HEK293T (cell line): Measurements from ENCODE around the gene NR5A1.

Experiments used
- CTCF ChIA-PET: fragments of 350-600 bp; formaldehyde crosslinking; extraction: SDS; loops from one replicate; lab custom pipeline; 2021; ENCODE audit warnings: antibody characterized with exemption, inconsistent platforms; lab: Yijun Ruan, JAX
- POLR2A ChIA-PET: fragments of 350-600 bp; formaldehyde crosslinking; extraction: SDS; loops from one replicate; lab custom pipeline; 2020; ENCODE audit warnings: antibody characterized with exemption, inconsistent platforms; lab: Yijun Ruan, JAX
- DNase-seq: peaks from one replicate; pipeline ENCODE4 v3.0.0; 2012; ENCODE audit warnings: mixed read lengths; ENCODE audit errors: extremely low spot score
- ARNT ChIP-seq: fragments of 450-650 bp; IDR thresholded peaks from 2 replicates; pipeline ENCODE4 v1.6.1; 2017; ENCODE audit warnings: mild to moderate bottlenecking
- BHLHE40 ChIP-seq: fragments of 450-650 bp; IDR thresholded peaks from 2 replicates; pipeline ENCODE4 v1.6.1; 2016; ENCODE audit warnings: mild to moderate bottlenecking, moderate library complexity, borderline replicate concordance
- CTBP1 ChIP-seq: fragments of 450-650 bp; IDR thresholded peaks from 2 replicates; pipeline ENCODE4 v1.6.1; 2016; ENCODE audit warnings: borderline replicate concordance
- ELF4 ChIP-seq: fragments of 450-650 bp; IDR thresholded peaks from 2 replicates; pipeline ENCODE4 v1.6.1; 2017; ENCODE audit warnings: antibody characterized with exemption
- FOXA1 ChIP-seq: fragments of 450-650 bp; IDR thresholded peaks from 2 replicates; pipeline ENCODE4 v1.6.1; 2016; ENCODE audit warnings: mild to moderate bottlenecking
- FOXK2 ChIP-seq: fragments of 450-650 bp; IDR thresholded peaks from 2 replicates; pipeline ENCODE4 v1.6.1; 2016; ENCODE audit warnings: mild to moderate bottlenecking
- FOXM1 ChIP-seq: fragments of 450-650 bp; IDR thresholded peaks from 2 replicates; pipeline ENCODE4 v1.6.1; 2017; ENCODE audit warnings: mild to moderate bottlenecking, borderline replicate concordance
- HDGF ChIP-seq: fragments of 450-650 bp; IDR thresholded peaks from 2 replicates; pipeline ENCODE4 v1.6.1; 2017; ENCODE audit warnings: antibody characterized with exemption, borderline replicate concordance
- L3MBTL2 ChIP-seq: fragments of 450-650 bp; conservative IDR thresholded peaks from 2 replicates; pipeline ENCODE4 v1.6.1; 2016; ENCODE audit warnings: mild to moderate bottlenecking
- LEF1 ChIP-seq: fragments of 450-650 bp; IDR thresholded peaks from 2 replicates; pipeline ENCODE4 v1.6.1; 2017; ENCODE audit warnings: mild to moderate bottlenecking, borderline replicate concordance
- NFRKB ChIP-seq: fragments of 450-650 bp; IDR thresholded peaks from 2 replicates; pipeline ENCODE4 v1.6.1; 2016; ENCODE audit warnings: mild to moderate bottlenecking, moderate library complexity
- PKNOX1 ChIP-seq: fragments of 450-650 bp; IDR thresholded peaks from 2 replicates; pipeline ENCODE4 v1.6.1; 2016
- SP1 ChIP-seq: fragments of 450-650 bp; IDR thresholded peaks from 2 replicates; pipeline ENCODE4 v1.6.1; 2017
- SUZ12 ChIP-seq: fragments of 450-650 bp; IDR thresholded peaks from 2 replicates; pipeline ENCODE4 v1.6.1; 2016; ENCODE audit warnings: mild to moderate bottlenecking
- TARDBP ChIP-seq: fragments of 450-650 bp; IDR thresholded peaks from 2 replicates; pipeline ENCODE4 v1.6.1; 2016
- ZNF384 ChIP-seq: fragments of 450-650 bp; IDR thresholded peaks from 2 replicates; pipeline ENCODE4 v1.6.1; 2016

NR5A1 gene

GRCh38 chr9:124442379-124442778 lies 64.8 kb downstream of the NR5A1 start:
- POLR2A ChIA-PET, result no interaction called here
- no peak for DNase-seq
- CTCF ChIA-PET, result no interaction called here
- TF ChIP-seq SP1 (no peak), PKNOX1 (no peak), FOXA1 (no peak), ZNF384 (no peak), L3MBTL2 (no peak), HDGF (no peak), NFRKB (no peak), SUZ12 (no peak), LEF1 (no peak), TARDBP (no peak), ARNT (no peak), FOXM1 (no peak), BHLHE40 (no peak), FOXK2 (no peak)

- DNase-seq, result no peak
- TF ChIP-seq NFRKB (no peak), ARNT (no peak), CTBP1 (no peak), SP1 (no peak), BHLHE40 (no peak), HDGF (no peak), TARDBP (no peak)
- POLR2A ChIA-PET, result no interaction called here
- CTCF ChIA-PET, result no interaction called here
Measured at GRCh38 chr9:124441291-124441690, 65.9 kb downstream of the NR5A1 start.

GRCh38 chr9:124440786-124441185 lies 66.4 kb downstream of the NR5A1 start:
- TF ChIP-seq CTBP1 (no peak), ELF4 (no peak), FOXM1 (no peak), HDGF (no peak), PKNOX1 (no peak), BHLHE40 (no peak), LEF1 (no peak), ZNF384 (no peak), SUZ12 (no peak), FOXA1 (no peak)
- POLR2A ChIA-PET, result no interaction called here
- no peak for DNase-seq
- CTCF ChIA-PET, result no interaction called here

- TF ChIP-seq CTBP1, result no peak
- TF ChIP-seq SP1, result no peak
- no peak for TF ChIP-seq SUZ12
- TF ChIP-seq FOXA1, result no peak
- TF ChIP-seq HDGF, result no peak
- TF ChIP-seq ELF4, result no peak
- TF ChIP-seq ARNT, result no peak
- no peak for TF ChIP-seq BHLHE40
- TF ChIP-seq FOXM1, result no peak
- no peak for TF ChIP-seq NFRKB
- no peak for TF ChIP-seq TARDBP
- no peak for TF ChIP-seq L3MBTL2
- no peak for TF ChIP-seq ZNF384
- DNase-seq, result no peak
- POLR2A ChIA-PET, result no interaction called here
- CTCF ChIA-PET, result no interaction called here
Measured at GRCh38 chr9:124439686-124440243, 67.4 kb downstream of the NR5A1 start.

- no peak for DNase-seq
- TF ChIP-seq ELF4 (no peak), PKNOX1 (no peak), LEF1 (no peak), FOXM1 (no peak), NFRKB (no peak)
- POLR2A ChIA-PET, result no interaction called here
- CTCF ChIA-PET, result no interaction called here
Measured at GRCh38 chr9:124439086-124439485, 68.1 kb downstream of the NR5A1 start.

GRCh38 chr9:124438091-124438490 lies 69.1 kb downstream of the NR5A1 start:
- no peak for DNase-seq
- ChIA-PET CTCF (no interaction called here), POLR2A (no interaction called here)
- TF ChIP-seq ARNT (no peak), BHLHE40 (no peak)

GRCh38 chr9:124437086-124437485 lies 70.1 kb downstream of the NR5A1 start:
- TF ChIP-seq ARNT, result no peak
- no peak for TF ChIP-seq CTBP1
- no peak for TF ChIP-seq ZNF384
- TF ChIP-seq FOXM1, result no peak
- ChIA-PET CTCF (no interaction called here), POLR2A (no interaction called here)
- DNase-seq, result no peak
